Stimulated activated CD4-positive, alpha-beta T cell treated with anti-CD3 and anti-CD28 coated beads, Interleukin-12 subunit alpha, Interleukin-12 subunit beta, amount 100 ng/mL, for 24 hours (primary cell): ENCODE data around the gene DCBLD2.
"Not testable (repeated sequence)": the region's sequence is repeated elsewhere in the genome, so short reads cannot be mapped to it uniquely, and the experiment has no call there.

Experiments
- DNase-seq, 2 experiments: peaks; one replicate each; pipeline ENCODE4 v3.0.0-alpha.2; 2020; ENCODE audit warnings: low read depth in 2 of 2

The DCBLD2 gene

DNA sequence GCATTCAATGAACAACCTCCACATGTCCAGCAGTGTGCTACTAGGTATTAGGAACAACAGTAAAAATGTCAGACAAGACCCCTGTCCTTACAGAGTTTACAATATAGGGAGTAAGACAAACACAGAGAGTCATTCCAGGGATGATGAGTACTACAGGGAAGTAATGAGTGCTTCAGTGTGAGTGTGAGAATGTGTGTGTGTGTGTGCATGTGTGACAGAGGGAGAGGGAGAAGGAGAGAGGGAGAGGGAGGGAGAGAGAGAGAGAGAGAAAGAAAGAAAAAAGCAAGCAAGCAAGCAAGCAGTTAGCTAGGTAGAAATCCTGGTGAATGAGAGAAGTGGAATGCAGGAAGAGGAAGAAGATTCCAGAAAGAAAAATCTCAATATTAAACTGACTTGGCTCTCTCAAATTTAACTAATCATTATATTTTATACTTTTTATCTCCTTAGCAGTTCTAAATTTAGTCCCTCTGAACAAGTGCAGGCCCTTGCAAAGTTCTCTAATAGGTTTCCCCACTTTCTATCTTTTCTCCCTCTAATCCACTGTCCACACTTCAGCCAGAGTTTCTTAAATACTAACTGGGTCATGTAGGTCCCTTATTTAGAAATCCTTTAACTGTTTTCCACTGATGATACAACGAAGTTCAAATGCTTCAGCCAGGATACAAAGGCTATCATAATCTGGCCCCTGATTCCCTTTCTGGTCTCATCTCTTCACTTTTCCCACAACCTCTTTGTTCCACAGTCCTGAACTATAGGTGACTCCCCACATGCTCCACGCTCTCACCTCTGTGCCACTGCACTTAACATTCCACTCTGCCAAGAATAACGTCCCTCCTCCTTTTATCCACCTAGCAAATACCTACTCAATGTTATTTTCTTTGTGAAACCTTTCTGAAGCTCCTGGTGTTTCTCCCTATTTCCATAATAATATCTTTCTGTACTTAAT, 10.3 kb downstream of the DCBLD2 start:
- no peak for DNase-seq

DNA sequence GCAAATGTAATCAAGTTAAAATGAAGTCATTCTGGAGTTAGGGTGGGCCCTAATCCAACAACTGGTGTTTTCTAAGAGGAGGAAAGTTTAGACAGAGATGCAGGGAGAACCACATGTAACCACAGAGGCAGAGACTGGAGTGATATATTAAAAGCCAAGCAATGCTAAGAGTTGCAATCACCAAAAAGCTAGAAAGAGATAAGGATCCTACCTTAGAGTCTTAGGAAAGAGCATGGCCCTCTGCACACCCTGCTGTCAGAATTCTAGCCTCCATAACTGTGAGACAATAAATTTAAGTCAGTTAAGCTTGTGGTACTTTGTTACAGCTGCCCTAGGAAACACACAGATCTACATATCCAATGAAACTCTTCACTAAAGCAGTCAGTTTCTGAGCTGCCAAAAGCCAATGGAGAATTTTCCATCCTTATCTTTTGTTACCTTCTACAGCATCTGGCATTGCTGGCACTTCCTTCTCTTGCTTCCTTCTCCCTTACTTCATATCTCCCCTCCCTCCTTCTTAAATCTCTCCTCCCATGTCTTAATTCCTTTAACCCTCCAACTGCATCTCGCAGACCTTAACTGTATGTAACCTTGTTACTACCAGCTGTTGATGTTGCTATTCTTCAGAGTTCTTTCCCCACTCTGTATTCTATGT, 11.2 kb downstream of the DCBLD2 start:
- DNase-seq: no peak

DNA sequence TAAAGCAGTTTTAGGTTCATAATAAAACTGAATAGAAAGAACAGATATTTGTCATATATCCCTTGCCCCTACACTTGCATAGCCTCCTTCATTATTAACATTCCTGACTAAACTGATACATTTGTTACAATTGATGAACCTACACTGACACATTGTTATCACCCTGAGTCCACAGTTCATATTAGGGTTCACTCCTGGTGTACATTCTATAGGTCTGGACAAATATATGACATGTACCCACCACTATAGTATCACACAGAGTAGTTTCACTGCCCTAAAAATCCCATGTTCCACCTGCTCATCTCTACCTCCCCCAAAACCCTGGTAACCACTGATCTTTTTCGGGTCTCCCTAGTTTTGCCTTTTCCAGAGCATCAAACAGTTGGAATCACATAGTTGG, 13.8 kb downstream of the DCBLD2 start:
- DNase-seq: no peak

DNA sequence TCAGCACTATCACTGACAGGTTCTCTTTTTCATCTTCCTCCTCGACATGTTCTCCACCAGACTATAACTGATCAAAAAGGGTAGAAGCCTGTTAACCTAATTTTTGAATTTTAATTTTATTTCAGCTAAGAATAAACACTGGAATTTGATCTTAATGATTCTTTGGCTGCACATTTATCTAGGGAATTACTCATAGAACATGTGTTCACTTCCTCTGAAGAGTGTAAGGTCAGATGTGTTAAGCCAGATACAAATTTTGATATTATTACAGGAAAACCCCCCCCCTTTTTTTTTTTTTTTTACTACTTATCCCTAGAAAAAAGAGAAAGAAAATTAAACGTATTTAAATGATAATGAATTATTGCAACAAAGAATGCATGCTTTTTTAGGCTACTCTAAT, 15.0 kb downstream of the DCBLD2 start:
- no peak for DNase-seq

DNA sequence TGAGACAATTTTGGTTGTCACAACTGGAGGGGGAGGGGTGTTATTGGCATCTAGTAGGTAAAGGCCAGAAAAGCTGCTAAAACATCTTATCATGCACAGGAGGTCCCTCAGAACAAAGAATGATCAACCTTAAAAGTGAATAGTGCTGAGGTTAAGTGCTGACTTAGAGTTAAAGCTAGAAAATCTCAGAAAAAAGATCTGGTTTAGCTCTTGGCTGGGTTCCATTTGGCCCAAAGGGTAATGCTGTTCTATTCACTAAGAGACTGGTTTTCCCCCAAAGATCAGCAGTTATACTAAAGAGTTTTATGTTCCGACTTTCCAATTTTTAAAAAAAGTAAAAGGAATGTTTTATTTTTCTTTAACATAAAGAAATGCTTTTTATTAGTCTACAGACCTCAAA, 15.6 kb downstream of the DCBLD2 start:
- no peak for DNase-seq

DNA sequence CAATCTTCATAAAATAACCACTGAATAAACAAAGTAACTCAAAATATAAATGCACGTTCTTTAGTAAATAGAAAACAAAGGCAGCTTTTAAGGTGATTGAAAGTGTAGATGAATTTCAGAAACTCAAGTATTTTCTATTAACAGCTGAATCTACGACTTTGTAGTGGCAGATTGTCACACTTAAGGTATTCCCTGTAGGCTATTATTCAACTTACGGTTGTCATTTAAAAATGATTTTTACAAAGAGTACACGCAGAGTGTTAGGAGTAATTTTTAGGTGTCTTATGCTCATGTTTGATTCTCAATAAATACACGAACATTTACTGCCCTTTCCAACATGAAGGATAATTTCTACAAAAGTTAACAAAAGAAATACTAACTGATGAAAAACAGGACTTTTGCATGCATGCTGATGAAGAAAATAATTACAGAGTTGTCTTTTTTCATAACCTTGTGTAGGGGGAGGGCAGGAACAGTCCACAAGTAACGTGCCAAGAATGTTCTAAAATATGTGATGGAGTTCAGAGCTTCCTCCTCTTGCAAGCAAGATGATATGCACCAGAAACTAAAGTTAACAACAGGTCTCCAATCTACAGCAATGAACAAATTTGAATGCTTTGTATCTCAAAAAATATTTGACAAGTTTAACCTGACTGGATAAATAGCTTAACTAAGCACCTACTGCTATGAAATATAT, 16.7 kb downstream of the DCBLD2 start:
- no peak for DNase-seq

DNA sequence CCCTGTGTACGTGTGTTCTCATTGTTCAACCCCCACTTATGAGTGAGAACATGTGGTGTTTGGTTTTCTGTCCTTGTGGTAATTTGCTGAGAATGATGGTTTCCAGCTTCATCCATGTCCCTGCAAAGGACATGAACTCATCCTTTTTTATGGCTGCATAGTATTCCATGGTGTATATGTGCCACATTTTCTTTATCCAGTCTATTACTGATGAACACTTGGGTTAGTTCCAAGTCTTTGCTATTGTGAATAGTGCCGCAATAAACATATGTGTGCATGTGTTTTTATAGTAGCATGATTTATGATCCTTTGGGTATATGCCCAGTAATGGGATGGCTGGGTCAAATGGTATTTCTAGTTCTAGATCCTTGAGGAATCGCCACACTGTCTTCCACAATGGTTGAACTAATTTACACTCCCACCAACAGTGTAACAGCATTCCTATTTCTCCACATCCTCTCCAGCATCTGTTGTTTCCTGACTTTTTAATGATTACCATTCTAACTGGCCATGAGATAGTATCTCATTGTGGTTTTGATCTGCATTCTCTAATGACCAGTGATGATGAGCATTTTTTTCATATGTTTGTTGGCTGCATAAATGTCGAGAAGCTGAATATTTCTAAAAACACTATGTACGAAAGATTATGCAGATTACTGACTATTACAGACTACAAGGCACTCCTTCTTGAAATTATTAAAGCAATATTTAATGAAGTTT, 18.7 kb downstream of the DCBLD2 start:
- not testable (repeated sequence) for DNase-seq

DNA sequence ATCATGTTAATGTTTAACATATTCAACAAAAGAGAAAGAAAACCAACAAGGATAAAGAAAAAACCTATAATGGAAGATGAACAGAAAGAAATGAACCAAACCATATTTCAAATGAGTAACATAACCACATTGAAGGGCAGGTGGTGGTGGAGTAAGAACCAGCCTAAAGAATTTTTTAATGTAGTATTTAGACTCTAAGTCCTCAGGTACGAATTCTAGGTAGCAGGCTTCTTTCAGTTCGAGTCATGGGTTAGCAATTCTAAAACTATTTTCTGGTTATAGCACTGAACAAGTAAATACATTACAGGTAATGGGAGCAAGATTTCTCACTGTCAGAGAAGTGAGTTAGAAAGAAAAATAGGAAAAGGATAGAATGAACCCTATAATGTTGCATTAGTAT, 24.4 kb downstream of the DCBLD2 start:
- DNase-seq: no peak

DNA sequence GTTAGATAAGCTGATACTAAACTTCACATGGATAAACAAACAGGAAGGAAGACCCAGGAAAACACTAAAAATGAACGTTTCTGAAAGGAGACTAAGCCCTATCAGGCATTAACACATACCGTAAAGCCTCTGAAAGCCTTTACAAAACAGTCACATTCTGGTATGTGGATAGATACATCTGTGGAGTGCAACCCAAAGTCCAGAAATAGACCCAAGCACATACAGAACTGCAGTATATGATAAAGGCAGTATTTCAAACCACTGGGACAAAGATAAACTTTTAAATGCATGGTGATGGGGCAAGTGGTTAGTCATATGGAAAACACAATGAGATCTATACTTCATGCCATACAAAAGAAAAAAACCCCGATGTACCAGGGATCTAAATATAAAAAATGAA, 26.0 kb downstream of the DCBLD2 start:
- no peak for DNase-seq

DNA sequence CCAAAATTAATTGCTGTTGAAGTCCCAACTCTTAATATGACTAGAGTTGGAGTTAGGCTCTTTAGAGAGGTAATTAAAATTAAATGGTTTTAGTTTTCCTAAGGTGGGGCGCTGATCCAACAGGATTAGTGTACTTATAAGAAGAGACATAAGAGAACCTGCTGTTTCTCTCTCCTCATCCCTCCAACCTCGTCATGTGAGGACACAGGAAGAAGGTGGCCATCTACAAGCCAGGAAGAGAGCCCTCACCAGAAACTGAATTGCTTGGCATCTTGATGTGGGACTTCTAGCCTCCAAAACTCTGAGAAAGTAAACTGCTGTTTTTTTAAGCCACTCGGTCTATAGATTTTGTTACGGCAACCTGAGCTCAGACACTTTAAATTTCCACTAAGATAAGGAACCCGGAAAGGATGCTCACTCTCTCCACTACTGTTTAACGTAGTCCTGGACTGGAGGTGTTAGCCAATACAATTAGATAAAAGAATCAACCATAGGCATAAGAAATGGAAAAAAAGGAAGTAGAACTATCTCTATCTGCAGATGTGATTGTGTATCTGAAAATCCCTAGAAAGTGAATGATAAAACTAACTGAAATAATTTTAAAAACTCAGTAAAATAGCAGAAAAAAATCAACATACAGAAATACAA, 26.8 kb downstream of the DCBLD2 start:
- no peak for DNase-seq

DNA sequence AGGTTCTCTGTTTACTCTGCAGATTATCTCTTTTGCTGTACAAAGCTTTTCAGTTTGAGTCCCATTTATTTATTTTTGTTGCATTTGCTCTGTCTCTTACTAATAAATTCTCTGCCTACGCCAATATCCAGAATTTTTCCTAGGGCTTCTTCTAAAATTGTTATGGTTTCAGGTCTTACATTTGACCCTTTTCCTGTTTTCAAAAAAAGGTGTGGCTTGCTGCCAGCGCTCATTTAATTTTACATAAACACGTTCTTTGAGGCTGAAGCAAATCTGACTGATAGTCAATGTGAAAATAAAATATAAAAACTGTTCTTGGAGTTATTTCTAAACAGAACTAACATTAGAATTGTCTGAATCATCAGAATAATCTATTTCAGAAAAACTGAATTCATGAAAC, 32.1 kb downstream of the DCBLD2 start:
- no peak for DNase-seq

DNA sequence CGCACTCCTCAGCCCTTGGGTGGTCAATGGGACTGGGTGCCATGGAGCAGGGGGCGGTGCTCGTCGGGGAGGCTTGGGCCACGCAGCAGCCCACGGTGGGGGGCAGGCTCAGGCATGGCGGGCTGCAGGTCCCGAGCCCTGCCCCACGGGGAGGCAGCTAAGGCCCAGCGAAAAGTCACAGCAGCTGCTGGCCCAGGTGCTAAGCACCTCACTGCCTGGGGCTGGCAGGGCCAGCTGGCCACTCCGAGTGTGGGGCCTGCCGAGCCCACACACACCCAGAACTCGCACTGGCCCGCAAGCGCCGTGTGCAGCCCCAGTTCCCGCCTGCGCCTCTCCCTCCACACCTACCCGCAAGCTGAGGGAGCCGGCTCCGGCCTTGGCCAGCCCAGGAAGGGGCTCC, 43.5 kb downstream of the DCBLD2 start:
- not testable (repeated sequence) for DNase-seq

DNA sequence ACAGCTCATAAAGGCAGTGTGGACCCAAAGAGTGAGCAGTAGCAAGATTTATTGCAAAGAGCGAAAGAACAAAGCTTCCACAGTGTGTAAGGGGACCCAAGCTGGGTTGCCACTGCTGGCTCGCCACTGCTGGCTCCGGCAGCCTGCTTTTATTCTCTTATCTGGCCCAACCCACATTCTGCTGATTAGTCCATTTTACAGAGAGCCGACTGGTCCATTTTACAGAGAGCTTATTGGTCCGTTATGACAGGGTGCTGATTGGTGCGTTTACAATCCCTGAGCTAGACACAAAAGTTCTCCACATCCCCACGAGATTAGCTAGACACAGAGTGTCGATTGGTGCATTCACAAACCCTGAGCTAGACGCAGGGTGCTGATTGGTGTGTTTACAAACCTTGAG, 44.2 kb downstream of the DCBLD2 start:
- DNase-seq: not testable (repeated sequence)

DNA sequence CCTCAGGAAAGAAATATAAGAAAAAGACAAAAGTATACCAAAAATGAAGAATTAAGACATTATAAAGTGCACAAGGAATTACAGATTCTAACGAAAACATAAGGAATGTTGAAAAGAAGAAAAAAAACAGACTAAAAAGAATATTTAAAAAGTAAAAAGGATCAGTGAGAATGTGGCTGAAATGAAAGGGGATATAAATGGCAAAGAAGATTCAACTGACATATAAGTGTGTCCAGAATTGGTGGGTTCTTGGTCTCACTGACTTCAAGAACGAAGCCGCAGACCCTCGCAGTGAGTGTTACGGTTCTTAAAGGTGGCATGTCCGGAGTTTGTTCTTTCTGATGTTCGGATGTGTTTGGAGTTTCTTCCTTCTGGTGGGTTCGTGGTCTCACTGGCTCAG, 44.8 kb downstream of the DCBLD2 start:
- no peak for DNase-seq

DNA sequence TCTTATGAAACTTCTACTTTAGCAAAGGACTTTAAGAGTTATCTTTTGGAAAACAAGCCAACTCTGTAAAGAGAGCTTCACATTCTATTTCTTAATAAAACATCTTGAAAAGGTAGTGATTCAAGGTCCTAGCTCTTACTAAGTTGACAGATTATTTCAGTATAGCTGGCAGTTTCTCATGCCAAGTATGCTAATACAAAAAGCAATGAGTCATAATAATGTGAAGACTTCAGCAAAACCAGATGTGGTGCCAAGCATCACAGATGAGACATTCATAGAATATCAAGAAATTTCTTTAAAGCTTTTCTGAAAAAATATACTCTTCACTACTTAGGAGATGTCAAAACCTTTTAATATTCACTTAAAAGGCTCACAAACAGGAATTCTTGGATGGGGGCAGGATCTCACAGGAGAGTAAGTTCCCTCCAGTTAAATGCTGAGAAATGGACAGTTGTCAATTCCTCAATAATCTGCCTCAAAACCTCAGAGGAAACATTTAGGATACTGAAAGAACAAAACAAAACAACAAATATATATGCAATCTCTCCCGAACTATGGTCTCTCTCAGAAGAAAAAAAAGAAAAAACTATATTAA, 45.6 kb downstream of the DCBLD2 start:
- DNase-seq: no peak

DNA sequence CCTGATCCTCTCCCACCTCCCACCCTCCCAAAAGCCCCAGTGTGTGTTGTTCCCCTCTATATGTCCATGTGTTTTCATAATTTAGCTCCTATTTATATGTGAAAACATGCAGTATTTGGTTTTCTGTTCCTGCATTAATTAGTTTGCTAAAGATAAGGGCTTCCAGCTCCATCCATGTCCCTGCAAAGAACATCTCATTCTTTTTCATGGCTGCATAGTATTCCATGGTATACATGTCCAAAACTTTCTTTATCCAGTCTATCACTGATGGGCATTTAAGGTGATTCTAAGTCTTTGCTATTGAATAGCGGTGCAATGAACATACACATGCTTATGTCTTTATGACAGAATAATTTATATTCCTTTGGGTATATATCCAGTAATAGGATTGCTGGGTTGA, 53.4 kb downstream of the DCBLD2 start:
- no peak for DNase-seq

DNA sequence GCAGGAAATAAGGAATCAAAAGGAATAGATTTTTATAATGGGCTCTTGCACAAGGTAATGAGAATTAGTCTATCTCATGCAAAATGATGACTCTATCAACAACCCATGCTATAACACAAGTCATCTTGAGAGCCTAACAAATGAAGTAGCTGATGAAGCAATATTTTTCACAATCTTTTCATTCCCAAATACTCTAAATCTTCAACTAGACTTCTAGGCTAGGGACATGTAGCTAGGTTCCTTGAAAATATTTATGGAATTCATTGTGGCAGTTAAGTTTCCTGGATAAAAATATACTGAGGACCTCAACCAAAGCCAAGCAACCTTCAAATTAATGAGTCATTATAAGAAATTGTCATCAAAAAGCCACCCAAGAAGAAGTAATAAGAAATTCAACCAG, 55.4 kb downstream of the DCBLD2 start:
- DNase-seq: no peak

DNA sequence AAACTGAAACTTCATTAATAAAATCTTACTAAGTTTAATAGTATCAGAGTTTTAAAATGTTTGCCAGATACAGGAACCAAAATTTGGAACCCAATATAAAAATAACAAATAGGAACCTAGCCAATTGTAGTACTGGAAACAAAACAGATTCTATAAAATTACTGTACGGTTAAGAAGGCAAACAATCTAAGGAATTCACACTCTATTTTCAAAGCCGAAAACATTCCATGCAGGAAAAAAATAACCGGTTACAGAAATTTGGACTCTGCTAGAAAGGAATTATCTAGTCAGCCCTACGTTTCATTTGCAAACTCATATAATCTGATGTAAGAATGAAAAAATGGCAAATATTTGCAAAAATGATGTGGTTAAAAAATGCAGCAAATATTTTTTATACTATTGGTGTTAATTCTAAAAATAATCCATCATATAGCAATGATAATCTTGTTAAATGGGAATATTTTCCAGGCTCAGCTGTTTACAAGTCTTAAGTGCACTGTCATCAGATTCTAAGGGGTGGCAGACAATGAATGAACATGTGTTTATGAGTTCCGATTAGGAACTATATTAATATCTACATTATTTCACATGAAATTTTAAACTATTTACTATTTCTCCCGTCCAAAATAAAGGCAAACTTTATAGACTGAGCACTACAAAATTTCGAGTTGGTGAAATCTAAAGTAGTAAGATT, 58.1 kb downstream of the DCBLD2 start:
- DNase-seq: no peak

DNA sequence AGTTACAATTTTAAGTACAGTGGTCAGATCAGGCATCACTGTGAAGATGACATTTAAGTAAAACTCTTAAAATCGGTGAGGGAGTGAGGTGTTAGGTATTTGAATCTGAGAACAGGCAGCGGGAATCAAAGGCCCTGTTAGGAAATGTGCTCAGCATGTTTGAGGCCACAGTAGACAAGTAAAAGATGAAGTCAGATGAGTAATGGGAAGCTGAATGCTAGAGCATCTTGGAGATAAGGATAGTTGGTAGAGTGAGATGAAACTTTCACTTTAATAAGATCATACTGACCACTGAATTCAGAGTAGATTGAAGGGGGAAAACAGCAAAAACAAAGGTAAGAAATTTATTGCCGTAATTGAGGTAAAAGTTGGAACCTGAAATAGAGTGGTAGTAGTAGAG, 61.6 kb downstream of the DCBLD2 start:
- no peak for DNase-seq

DNA sequence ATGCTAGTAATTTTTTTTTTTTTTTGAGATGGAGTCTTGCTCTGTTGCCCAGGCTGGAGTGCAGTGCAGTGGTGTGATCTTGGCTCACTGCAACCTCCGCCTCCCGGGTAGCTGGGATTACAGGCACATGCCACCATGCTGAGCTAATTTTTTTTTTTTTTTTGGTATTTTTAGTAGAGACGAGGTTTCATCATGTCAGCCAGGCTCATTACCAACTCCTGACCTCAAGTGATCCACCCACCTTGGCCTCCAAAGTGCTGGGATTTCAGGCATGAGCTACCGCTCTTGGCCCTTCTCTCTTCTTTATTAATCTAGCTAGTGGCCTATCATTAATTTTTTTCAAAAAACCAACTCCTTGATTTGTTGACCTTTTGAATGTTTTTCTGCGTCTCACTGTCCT, 70.4 kb downstream of the DCBLD2 start:
- DNase-seq: not testable (repeated sequence)
